Astrocyte of the cerebellum (primary cell): ENCODE measurements around the gene NKX6-2.

Source experiments
- DNase-seq: peaks from one replicate; pipeline ENCODE4 v3.0.0-alpha.2; 2011; ENCODE audit warnings: low read depth
- H3K4me3 ChIP-seq: 2 replicates; pipeline ENCODE4 v1.5.1; 2011; ENCODE audit warnings: mild to moderate bottlenecking, low read depth, low read length, moderate library complexity
- CTCF ChIP-seq: IDR thresholded peaks from 2 replicates; pipeline ENCODE4 v1.5.1; 2012; ENCODE audit warnings: low read length, low read depth, moderate library complexity, mild to moderate bottlenecking; ENCODE audit errors: missing control alignments
- in situ Hi-C: cut with HindIII; loops from 2 replicates; pipeline ENCODE4 v1.10.0; 2017; ENCODE audit warnings: low sequenced_read_pairs

The NKX6-2 gene

DNA sequence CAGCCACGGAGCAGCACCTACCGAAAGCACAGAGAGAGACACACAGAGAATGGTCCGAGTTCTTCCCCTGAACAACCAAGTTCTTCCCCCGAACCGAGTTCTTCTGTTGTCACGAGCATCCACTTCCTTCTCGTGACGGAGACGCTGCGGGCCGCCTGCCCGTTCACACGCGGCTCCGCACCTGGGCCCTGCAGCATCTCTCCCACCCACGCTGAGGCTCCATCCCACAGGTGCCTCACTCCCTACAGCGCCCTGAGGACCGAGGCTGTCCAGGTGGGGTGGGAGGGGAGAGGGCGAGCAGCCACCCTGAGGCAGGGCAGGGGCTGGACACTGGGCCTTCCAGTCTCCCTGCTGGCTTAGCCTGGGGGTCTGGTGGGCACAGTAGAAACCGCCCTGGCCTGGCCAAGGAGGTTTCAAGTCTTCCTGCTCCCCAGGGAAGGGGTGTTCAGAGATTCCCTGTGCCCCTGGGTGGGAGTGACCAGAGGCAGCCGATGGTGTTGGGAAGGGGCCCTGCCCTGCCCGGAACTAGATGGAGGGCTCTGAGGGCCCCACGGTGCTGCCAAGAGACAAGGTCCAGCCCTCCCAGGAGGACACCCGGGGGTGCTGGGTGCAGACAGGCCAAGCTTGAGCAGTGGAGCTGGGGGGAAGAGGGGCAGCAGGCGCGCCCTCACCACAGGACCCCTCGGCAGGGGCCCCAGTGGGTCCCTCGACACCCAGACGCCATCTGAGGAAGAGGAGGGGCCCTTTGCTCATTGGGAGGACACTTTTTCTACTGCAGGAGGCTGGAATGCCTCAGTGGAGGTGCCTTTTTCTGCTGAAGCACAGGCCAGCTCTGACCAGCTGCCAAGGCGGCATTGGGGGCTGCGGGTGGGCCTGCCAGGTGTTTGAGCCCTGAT, 5.2 kb upstream of the NKX6-2 start:
- DNase-seq, result no peak
- H3K4me3 ChIP-seq, result no peak overlapping the region
- in situ Hi-C loops, result no loop called here
- no peak for TF ChIP-seq CTCF

DNA sequence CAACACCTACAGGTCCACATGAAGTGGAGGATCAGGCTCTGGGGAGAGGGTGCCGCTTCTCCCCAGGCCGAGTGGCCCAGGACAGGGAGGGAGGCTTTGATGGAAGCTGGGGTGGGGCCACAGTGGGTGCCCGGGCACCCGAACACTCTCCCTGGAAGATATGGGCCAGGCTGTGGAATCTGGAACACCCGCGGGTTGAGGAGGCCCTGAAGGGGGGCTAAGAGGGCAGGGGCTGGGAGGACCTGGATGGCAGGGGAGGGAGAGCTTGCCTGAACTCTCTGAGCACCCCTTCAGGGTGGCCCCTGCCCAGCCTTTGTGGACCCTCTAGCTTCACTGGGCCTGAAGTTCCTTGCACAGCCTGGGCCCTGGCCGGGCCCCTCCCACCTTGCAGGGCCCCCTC, 4.5 kb upstream of the NKX6-2 start:
- no peak for TF ChIP-seq CTCF
- no peak overlapping the region for H3K4me3 ChIP-seq
- in situ Hi-C loops, result no loop called here
- DNase-seq, result no peak

DNA sequence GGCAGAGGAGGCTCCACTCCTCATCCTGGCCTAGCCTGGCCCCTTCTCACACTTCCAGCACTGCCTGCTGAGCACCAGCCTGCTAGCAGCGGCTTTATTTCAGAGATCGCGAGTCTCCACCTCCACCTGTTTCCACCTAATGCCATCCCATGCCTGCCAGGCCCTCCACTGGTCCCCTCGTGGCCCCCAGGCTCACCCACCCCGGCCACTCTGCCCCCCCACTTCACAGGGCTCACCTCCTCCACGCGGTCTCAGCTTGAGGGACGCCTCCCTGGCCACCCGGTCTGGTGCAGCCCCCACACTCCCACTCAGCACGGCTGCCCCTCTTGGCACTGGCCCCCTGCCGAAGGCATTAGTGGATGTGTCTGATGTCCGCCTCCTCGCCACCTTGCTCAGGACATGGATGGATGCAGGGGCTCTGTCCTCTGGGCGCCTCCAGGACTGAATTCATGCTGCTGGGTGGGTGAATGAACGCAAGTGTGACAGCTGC, 3.8 kb upstream of the NKX6-2 start:
- DNase-seq, result no peak
- in situ Hi-C loops, result no loop called here
- no peak overlapping the region for H3K4me3 ChIP-seq
- no peak for TF ChIP-seq CTCF

DNA sequence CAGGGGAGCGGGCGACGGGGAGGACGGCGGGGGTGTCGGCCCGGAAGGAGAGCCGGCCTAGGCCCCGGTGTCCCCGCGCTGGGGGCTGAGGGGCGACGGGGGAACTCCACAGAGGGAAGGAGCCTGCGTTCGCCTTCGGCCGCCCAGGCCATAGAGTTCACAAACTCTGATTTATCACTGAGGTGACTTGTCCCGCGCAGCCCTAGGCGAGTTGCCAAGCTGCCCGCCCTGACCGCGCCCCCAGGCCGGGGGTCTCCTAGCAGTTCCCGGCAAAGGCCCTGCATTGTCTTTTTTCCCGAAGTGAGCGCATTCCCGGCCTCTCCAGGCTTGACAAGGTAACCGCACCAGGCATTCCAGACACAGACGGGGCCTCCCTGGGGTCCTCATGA, 2.9 kb upstream of the NKX6-2 start:
- no peak for TF ChIP-seq CTCF
- in situ Hi-C loops, result no loop called here
- no peak for DNase-seq
- no peak overlapping the region for H3K4me3 ChIP-seq

- in situ Hi-C loops, result no loop called here
- H3K4me3 ChIP-seq, result no peak overlapping the region
- peak; percentile 33 for TF ChIP-seq CTCF
- DNase-seq, result no peak
Measured at GRCh38 chr10:132788180-132788830, 2.4 kb upstream of the NKX6-2 start.

- no peak overlapping the region for H3K4me3 ChIP-seq
- no peak for TF ChIP-seq CTCF
- in situ Hi-C loops, result no loop called here
- no peak for DNase-seq
Measured at GRCh38 chr10:132787495-132788179, 1.7 kb upstream of the NKX6-2 start.
